HCT116 (cell line): ENCODE measurements around the gene HIP1. TPM values are rescaled to one million over a fixed set of nuclear protein-coding genes. Genes with fewer than 3 reads are reported as not detected.

Source experiments
- ATAC-seq: fragments of 200-7000 bp; cut with Tn5 transposase; 2 replicates; pipeline ENCODE4 v1.9.1; 2020; ENCODE audit warnings: mild to moderate bottlenecking, moderate library complexity
- BruUV-seq: library from RNA; stranded (reverse); fragments of 400-500 nt; replicated peaks from 2 replicates; lab custom pipeline; 2021; lab: Mats Ljungman, UMichigan
- CTCF ChIA-PET: fragments of 300-600 bp; sonication (Branson Sonifier 250); formaldehyde crosslinking; loops from one replicate; lab custom pipeline; 2021; ENCODE audit warnings: antibody characterized with exemption; lab: Charles Lee
- POLR2A ChIA-PET: fragments of 300-600, 350-600 bp; sonication (Branson Sonifier 250); formaldehyde crosslinking; loops from one replicate; lab custom pipeline; 2021; ENCODE audit warnings: antibody characterized with exemption; lab: Charles Lee
- RAD21 ChIA-PET, 2 experiments: fragments of 300-600 bp; sonication (Branson Sonifier 250); formaldehyde crosslinking; loops; one replicate each; lab custom pipeline; 2023; ENCODE audit warnings: low total read pairs in 2 of 2; ENCODE audit not compliant: uncharacterized antibody in 2 of 2, unreplicated experiment in 2 of 2, low non-redundant PET in 1 of 2; lab: Charles Lee
- DNase-seq: peaks from one replicate; pipeline ENCODE4 v3.0.0-alpha.2; 2010; ENCODE audit warnings: low read depth, low spot score
- H2AFZ ChIP-seq: fragments of 200-600 bp; shearing (Covaris generic), sonication (generic); 2 replicates; pipeline ENCODE4 v1.6.1; 2017; ENCODE audit warnings: low read depth, mixed run types, mixed read lengths, antibody characterized with exemption, low read length; ENCODE audit not compliant: poor library complexity, severe bottlenecking
- H3K27ac ChIP-seq: 2 replicates; pipeline ENCODE4 v1.5.1; 2012; ENCODE audit warnings: low read depth, low read length
- H3K27me3 ChIP-seq: fragments of 200-600 bp; sonication (generic); 2 replicates; pipeline ENCODE4 v1.6.1; 2016; ENCODE audit warnings: mixed run types, low read length, mixed read lengths; ENCODE audit not compliant: insufficient read depth
- H3K36me3 ChIP-seq, 2 experiments: fragments of 200-500 bp in 1 of 2; fragments of 200-600 bp in 1 of 2; sonication (Bioruptor generic) in 1 of 2; sonication (generic) in 1 of 2; 2 replicates each; pipeline versions ENCODE4 v1.5.1 to v1.6.1; 2014 to 2016; ENCODE audit warnings: low read length in 2 of 2, inconsistent platforms in 1 of 2, mixed read lengths in 1 of 2, mixed run types in 1 of 2; ENCODE audit not compliant: insufficient read depth in 2 of 2, control insufficient read depth in 1 of 2
- H3K4me1 ChIP-seq, 2 experiments: fragments of 200-600 bp in 1 of 2; sonication (generic) in 1 of 2; 2 replicates each; pipeline versions ENCODE4 v1.5.1 to v1.6.1; 2012 to 2017; ENCODE audit warnings: low read length in 2 of 2, inconsistent platforms in 1 of 2, mild to moderate bottlenecking in 1 of 2, mixed read lengths in 1 of 2, mixed run types in 1 of 2, moderate library complexity in 1 of 2; ENCODE audit not compliant: insufficient read depth in 2 of 2, control insufficient read depth in 1 of 2
- H3K4me2 ChIP-seq: fragments of 200-600 bp; sonication (generic); 2 replicates; pipeline ENCODE4 v1.6.1; 2017; ENCODE audit warnings: mixed run types, low read length, mixed read lengths
- H3K4me3 ChIP-seq, 2 experiments: fragments of 200-600 bp in 1 of 2; sonication (generic) in 1 of 2; replicated peaks in 1 of 2; 2 replicates each; pipeline ENCODE4 v1.5.1; 2011 to 2016; ENCODE audit warnings: low read length in 2 of 2, control low read depth in 1 of 2, low read depth in 1 of 2, mild to moderate bottlenecking in 1 of 2, mixed read lengths in 1 of 2, mixed run types in 1 of 2
- H3K79me2 ChIP-seq: fragments of 200-600 bp; sonication (generic); 2 replicates; pipeline ENCODE4 v1.6.1; 2017; ENCODE audit warnings: mild to moderate bottlenecking, mixed run types, low read length, moderate library complexity, mixed read lengths; ENCODE audit not compliant: insufficient read depth
- H3K9ac ChIP-seq: fragments of 200-600 bp; sonication (generic); 2 replicates; pipeline ENCODE4 v1.6.1; 2016; ENCODE audit warnings: low read length, mixed read lengths
- H3K9me2 ChIP-seq: fragments of 200-600 bp; sonication (generic), shearing (Covaris generic); 2 replicates; pipeline ENCODE4 v1.6.1; 2017; ENCODE audit warnings: mixed run types, mild to moderate bottlenecking, moderate library complexity; ENCODE audit not compliant: insufficient read depth
- H3K9me3 ChIP-seq, 2 experiments: fragments of 200-500 bp in 1 of 2; fragments of 200-600 bp in 1 of 2; sonication (Bioruptor generic) in 1 of 2; sonication (generic) in 1 of 2; 2 replicates each; pipeline ENCODE4 v1.6.1; 2014 to 2017; ENCODE audit warnings: low read length in 2 of 2, mixed read lengths in 2 of 2, inconsistent platforms in 1 of 2, low read depth in 1 of 2, mild to moderate bottlenecking in 1 of 2, mixed run types in 1 of 2, moderate library complexity in 1 of 2; ENCODE audit not compliant: control insufficient read depth in 1 of 2, insufficient read depth in 1 of 2
- H4K20me1 ChIP-seq: fragments of 200-600 bp; sonication (generic), shearing (Covaris generic); 2 replicates; pipeline ENCODE4 v1.6.1; 2017; ENCODE audit warnings: mixed run types, mild to moderate bottlenecking, moderate library complexity; ENCODE audit not compliant: insufficient read depth
- EGR1 ChIP-seq: IDR thresholded peaks from 2 replicates; pipeline ENCODE4 v1.6.1; 2012; ENCODE audit warnings: low read depth
- ELF1 ChIP-seq: IDR thresholded peaks from 2 replicates; pipeline ENCODE4 v1.6.1; 2012; ENCODE audit warnings: low read depth, borderline replicate concordance
- EZH2phosphoT487 ChIP-seq: fragments of 200-600 bp; IDR thresholded peaks from 2 replicates; pipeline ENCODE4 v1.6.1; 2018; ENCODE audit warnings: antibody characterized with exemption, borderline replicate concordance
- SIN3A ChIP-seq: IDR thresholded peaks from 2 replicates; pipeline ENCODE4 v1.6.1; 2012; ENCODE audit warnings: low read depth
- YY1 ChIP-seq: IDR thresholded peaks from 2 replicates; pipeline ENCODE4 v1.6.1; 2011; ENCODE audit warnings: low read length, low read depth, moderate library complexity, mild to moderate bottlenecking; ENCODE audit not compliant: insufficient replicate concordance; ENCODE audit errors: extremely low read depth
- ZNF274 ChIP-seq: fragments of 200-500 bp; sonication (Bioruptor generic); IDR thresholded peaks from 2 replicates; pipeline ENCODE4 v1.6.1; 2014; ENCODE audit warnings: mild to moderate bottlenecking, low read depth, low read length, inconsistent platforms
- intact Hi-C: fragments of 100-400 bp; cut with micrococcal nuclease; formaldehyde crosslinking; loops from 2 replicates; pipeline ENCODE4 v1.10.0; 2022
- total RNA-seq: library from RNA; stranded (reverse); gene quantifications from one replicate; pipeline ENCODE4 v1.2.1, GENCODE V29; 2021; ENCODE audit not compliant: unreplicated experiment
- TF ChIP-seq, protein P1 (sequence below), 3 experiments: fragments of 200-600 bp in 1 of 3; sonication (generic) in 1 of 3; IDR thresholded peaks in 2 of 3; conservative IDR thresholded peaks in 1 of 3; 2 replicates each; pipeline ENCODE4 v1.5.1; 2012 to 2017; ENCODE audit warnings: low read depth in 2 of 3, low read length in 2 of 3, antibody characterized with exemption in 1 of 3, borderline replicate concordance in 1 of 3, control low read depth in 1 of 3, mild to moderate bottlenecking in 1 of 3, mixed read lengths in 1 of 3, mixed run types in 1 of 3, moderate library complexity in 1 of 3; ENCODE audit not compliant: insufficient read depth in 1 of 3
- TF ChIP-seq, protein P2 (sequence below): IDR thresholded peaks from 2 replicates; pipeline ENCODE4 v1.6.1; 2012; ENCODE audit warnings: low read depth

HIP1 gene
- total RNA-seq, 1 experiment from 2014 or later = 22.1 TPM

DNA sequence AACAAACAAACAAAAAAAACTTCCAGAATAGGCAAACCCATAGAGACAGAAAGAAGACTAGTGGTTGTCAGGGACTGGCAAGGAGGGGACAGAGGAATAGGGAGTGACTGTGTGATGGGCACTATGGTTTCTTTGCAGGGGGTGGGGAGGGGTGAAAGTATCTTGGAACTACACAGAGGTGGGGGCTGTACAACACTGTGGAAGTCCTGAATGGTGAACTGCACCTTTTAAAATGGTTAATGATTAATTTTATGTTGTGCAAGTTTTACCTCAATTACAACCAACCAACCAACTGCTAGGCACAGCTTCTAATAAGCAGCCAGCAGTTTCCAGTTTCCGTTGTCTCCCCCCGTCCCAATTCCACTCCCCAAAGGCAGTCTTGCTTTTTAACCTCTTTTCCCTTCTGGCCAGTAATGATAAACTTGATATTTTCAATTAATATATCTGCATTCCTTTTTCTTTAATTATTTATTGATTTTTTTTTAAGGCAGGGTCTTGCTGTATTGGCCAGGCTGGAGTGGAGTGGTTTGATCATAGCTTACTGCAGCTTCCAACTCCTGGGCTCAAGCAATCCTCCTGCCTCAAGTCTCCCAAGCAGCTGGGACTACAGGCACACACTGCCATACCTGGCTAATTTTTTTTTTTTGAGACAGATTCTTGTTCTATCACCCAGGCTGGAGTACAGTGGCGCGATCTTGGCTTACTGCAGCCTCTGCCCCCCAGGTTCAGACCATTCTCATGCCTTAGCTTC is 46.8 kb downstream of the HIP1 start:
- BruUV-seq = no TSS peak
- Histone ChIP-seq H2AFZ (no peak overlapping the region), H3K9me2 (no peaks in the 10 kb centered on the region), H3K9me3 (no peaks in the 10 kb centered on the region), H3K4me2 (no peak overlapping the region), H3K4me3 (no peak overlapping the region), H4K20me1 (no peaks in the 10 kb centered on the region), H3K4me1 (no peaks in the 10 kb centered on the region), H3K79me2 (no peaks in the 10 kb centered on the region), H3K27me3 (no peaks in the 10 kb centered on the region)
- POLR2A ChIA-PET = no interaction called here
- CTCF ChIA-PET = no interaction called here
- DNase-seq = no peak
- RAD21 ChIA-PET = no interaction called here
- no peak for TF ChIP-seq EZH2phosphoT487
- TF ChIP-seq, protein P1, sequence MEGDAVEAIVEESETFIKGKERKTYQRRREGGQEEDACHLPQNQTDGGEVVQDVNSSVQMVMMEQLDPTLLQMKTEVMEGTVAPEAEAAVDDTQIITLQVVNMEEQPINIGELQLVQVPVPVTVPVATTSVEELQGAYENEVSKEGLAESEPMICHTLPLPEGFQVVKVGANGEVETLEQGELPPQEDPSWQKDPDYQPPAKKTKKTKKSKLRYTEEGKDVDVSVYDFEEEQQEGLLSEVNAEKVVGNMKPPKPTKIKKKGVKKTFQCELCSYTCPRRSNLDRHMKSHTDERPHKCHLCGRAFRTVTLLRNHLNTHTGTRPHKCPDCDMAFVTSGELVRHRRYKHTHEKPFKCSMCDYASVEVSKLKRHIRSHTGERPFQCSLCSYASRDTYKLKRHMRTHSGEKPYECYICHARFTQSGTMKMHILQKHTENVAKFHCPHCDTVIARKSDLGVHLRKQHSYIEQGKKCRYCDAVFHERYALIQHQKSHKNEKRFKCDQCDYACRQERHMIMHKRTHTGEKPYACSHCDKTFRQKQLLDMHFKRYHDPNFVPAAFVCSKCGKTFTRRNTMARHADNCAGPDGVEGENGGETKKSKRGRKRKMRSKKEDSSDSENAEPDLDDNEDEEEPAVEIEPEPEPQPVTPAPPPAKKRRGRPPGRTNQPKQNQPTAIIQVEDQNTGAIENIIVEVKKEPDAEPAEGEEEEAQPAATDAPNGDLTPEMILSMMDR (IDR thresholded peaks at IDR 0.05 in 2 of 3, conservative IDR thresholded peaks at IDR 0.05 in 1 of 3; ENCODE audit: borderline replicate concordance in 1 of 3, insufficient read depth in 1 of 3, low read depth in 2 of 3, low read length in 2 of 3) = no peak
- TF ChIP-seq, all 23 proteins: peak for 0
- intact Hi-C loops = no loop called here
- ATAC-seq = no peak
- H3K9ac ChIP-seq = no peak overlapping the region
- no peak overlapping the region for H3K27ac ChIP-seq
- H3K36me3 ChIP-seq = no peaks in the 10 kb centered on the region

DNA sequence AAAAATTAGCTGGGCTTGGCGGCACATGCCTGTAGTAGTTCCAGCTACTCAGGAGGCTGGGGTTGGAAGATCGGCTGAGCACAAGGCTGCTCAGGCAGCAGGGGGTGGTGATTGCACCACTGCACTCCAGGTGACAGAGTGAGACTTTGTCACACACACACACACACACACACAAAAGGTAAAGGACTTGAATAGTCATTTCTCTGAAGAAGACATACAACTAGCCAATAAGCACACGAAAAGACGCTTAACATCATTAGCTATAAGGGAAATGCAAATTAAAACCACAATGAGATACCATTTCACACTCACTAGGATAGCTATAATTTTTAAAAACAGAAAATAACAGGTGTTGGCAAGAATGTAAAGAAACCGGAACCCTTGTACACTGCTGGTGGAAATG is 48.6 kb downstream of the HIP1 start:
- Histone ChIP-seq H2AFZ (no peak overlapping the region), H3K27me3 (no peaks in the 10 kb centered on the region), H3K9ac (no peak overlapping the region), H3K27ac (no peak overlapping the region), H3K9me3 (no peaks in the 10 kb centered on the region), H3K4me2 (no peak overlapping the region), H4K20me1 (no peaks in the 10 kb centered on the region), H3K4me1 (no peaks in the 10 kb centered on the region), H3K79me2 (no peaks in the 10 kb centered on the region), H3K36me3 (no peaks in the 10 kb centered on the region)
- ATAC-seq (no peak), DNase-seq (no peak)
- ChIA-PET CTCF (no interaction called here), POLR2A (no interaction called here), RAD21 (no interaction called here)
- intact Hi-C loops = no loop called here
- BruUV-seq = no TSS peak
- TF ChIP-seq, protein P2, sequence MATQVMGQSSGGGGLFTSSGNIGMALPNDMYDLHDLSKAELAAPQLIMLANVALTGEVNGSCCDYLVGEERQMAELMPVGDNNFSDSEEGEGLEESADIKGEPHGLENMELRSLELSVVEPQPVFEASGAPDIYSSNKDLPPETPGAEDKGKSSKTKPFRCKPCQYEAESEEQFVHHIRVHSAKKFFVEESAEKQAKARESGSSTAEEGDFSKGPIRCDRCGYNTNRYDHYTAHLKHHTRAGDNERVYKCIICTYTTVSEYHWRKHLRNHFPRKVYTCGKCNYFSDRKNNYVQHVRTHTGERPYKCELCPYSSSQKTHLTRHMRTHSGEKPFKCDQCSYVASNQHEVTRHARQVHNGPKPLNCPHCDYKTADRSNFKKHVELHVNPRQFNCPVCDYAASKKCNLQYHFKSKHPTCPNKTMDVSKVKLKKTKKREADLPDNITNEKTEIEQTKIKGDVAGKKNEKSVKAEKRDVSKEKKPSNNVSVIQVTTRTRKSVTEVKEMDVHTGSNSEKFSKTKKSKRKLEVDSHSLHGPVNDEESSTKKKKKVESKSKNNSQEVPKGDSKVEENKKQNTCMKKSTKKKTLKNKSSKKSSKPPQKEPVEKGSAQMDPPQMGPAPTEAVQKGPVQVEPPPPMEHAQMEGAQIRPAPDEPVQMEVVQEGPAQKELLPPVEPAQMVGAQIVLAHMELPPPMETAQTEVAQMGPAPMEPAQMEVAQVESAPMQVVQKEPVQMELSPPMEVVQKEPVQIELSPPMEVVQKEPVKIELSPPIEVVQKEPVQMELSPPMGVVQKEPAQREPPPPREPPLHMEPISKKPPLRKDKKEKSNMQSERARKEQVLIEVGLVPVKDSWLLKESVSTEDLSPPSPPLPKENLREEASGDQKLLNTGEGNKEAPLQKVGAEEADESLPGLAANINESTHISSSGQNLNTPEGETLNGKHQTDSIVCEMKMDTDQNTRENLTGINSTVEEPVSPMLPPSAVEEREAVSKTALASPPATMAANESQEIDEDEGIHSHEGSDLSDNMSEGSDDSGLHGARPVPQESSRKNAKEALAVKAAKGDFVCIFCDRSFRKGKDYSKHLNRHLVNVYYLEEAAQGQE = no peak
- TF ChIP-seq ZNF274 = no peak
- no peak for TF ChIP-seq SIN3A
- no peak for TF ChIP-seq EGR1
- no peak for TF ChIP-seq EZH2phosphoT487
- TF ChIP-seq ELF1 = no peak
- no peak for TF ChIP-seq YY1
- TF ChIP-seq, protein P1 (IDR thresholded peaks at IDR 0.05 in 2 of 3, conservative IDR thresholded peaks at IDR 0.05 in 1 of 3; ENCODE audit: borderline replicate concordance in 1 of 3, insufficient read depth in 1 of 3, low read depth in 2 of 3, low read length in 2 of 3) = no peak
- TF ChIP-seq, all 23 proteins: peak for 0
- no peak overlapping the region for H3K4me3 ChIP-seq
- no peaks in the 10 kb centered on the region for H3K9me2 ChIP-seq
